Measurements from ENCODE around the gene VAV1. TPM values are rescaled to one million over a fixed set of nuclear protein-coding genes. Genes with fewer than 3 reads are reported as not detected.
A peak's percentile ranks its signal among the peaks of the same experiment; 100 is the strongest.

VAV1 gene
- total and polyA plus RNA-seq, 9 of the 15 experiments (the other 6 are each of a cell fraction or from before 2014, with no cell fraction given), result 0.46 to 20.1 (median 11.1) TPM

- TF ChIP-seq E2F8 (IDR thresholded peaks at IDR 0.05; ENCODE audit: low read depth, partially characterized antibody) (peak; percentile 68), SAFB (IDR thresholded peaks at IDR 0.05; ENCODE audit: borderline replicate concordance, low read depth, low read length) (no peak), ZNF232 (CRISPR knock-in tag; IDR thresholded peaks at IDR 0.05) (no peak), ZNF511 (CRISPR knock-in tag; IDR thresholded peaks at IDR 0.05) (no peak), ELF4 (CRISPR knock-in tag; IDR thresholded peaks at IDR 0.05) (0 out of 2 replicates have a peak, but pooled peaks have one; percentile 28), JUN (IDR thresholded peaks at IDR 0.05; ENCODE audit: borderline replicate concordance, low read depth, low read length) (peak; percentile 39; the same call in 1 of the 2 replicates), JUN (CRISPR knock-in tag; IDR thresholded peaks at IDR 0.05; ENCODE audit: borderline replicate concordance) (no peak), PHF21A (IDR thresholded peaks at IDR 0.05; ENCODE audit: borderline replicate concordance, low read depth) (no peak), SMAD4 (CRISPR knock-in tag; conservative IDR thresholded peaks at IDR 0.05) (no peak; the same call in 1 of the 2 replicates), ZNF778 (CRISPR knock-in tag; IDR thresholded peaks at IDR 0.05) (no peak), KLF1 (tag; IDR thresholded peaks at IDR 0.05) (peak; percentile 86; the same call in 1 of the 2 replicates), DLX4 (CRISPR knock-in tag; IDR thresholded peaks at IDR 0.05) (no peak), CC2D1A (IDR thresholded peaks at IDR 0.05) (no peak), TBL1XR1 (IDR thresholded peaks at IDR 0.05; ENCODE audit: low read length in 2 of 2) (peak in 1 of 2 experiments; percentile 47; a peak in 2 of 4 replicates), ZNF655 (CRISPR knock-in tag; IDR thresholded peaks at IDR 0.05) (no peak), POU5F1 (IDR thresholded peaks at IDR 0.05; ENCODE audit: borderline replicate concordance, low read depth, low read length, partially characterized antibody) (no peak), CHD2 (IDR thresholded peaks at IDR 0.05; ENCODE audit: low read depth, low read length) (peak; percentile 94), NFIX (CRISPR knock-in tag; IDR thresholded peaks at IDR 0.05; ENCODE audit: low read depth) (no peak), PHB2 (IDR thresholded peaks at IDR 0.05; ENCODE audit: low read depth) (no peak), CBX3 (IDR thresholded peaks at IDR 0.05; ENCODE audit: borderline replicate concordance in 1 of 2, low read length in 2 of 2) (no peak), BRF1 (IDR thresholded peaks at IDR 0.05; ENCODE audit: borderline replicate concordance, extremely low read depth, insufficient read length) (no peak), ZNF174 (CRISPR knock-in tag; IDR thresholded peaks at IDR 0.05) (no peak), PPARD (CRISPR knock-in tag; IDR thresholded peaks at IDR 0.05) (no peak), ZNF561 (CRISPR knock-in tag; conservative IDR thresholded peaks at IDR 0.05) (no peak), CBFA2T2 (conservative IDR thresholded peaks at IDR 0.05) (no peak), SETDB1 (IDR thresholded peaks at IDR 0.05; ENCODE audit: low read length) (no peak)
Measured at GRCh38 chr19:6737284-6737872, 35.1 kb upstream of the VAV1 start, which contains the start of gene GPR108 (continued).

Data from K562 (cell line).